IPS-18c (cell line): ENCODE data around the gene PRCD.

Experiments
- H3K4me3 ChIP-seq: 2 replicates; pipeline ENCODE4 v1.7.0; 2013; ENCODE audit warnings: low read depth, mild to moderate bottlenecking, low read length, moderate library complexity; ENCODE audit not compliant: insufficient read depth
- H3K9me3 ChIP-seq: one replicate; pipeline ENCODE4 v1.6.1; 2013; ENCODE audit warnings: mild to moderate bottlenecking, low read length, moderate library complexity; ENCODE audit not compliant: control insufficient read depth, insufficient read depth

PRCD gene

GRCh38 chr17:76544546-76545365 is 4.9 kb downstream of the PRCD start:
- Histone ChIP-seq H3K4me3 (no peak overlapping the region), H3K9me3 (no peaks in the 10 kb centered on the region)

GRCh38 chr17:76545918-76546555 is 6.2 kb downstream of the PRCD start:
- Histone ChIP-seq H3K9me3 (no peaks in the 10 kb centered on the region), H3K4me3 (no peak overlapping the region)

GRCh38 chr17:76546556-76547182 is 6.8 kb downstream of the PRCD start:
- Histone ChIP-seq H3K4me3 (no peak overlapping the region), H3K9me3 (no peaks in the 10 kb centered on the region)

DNA sequence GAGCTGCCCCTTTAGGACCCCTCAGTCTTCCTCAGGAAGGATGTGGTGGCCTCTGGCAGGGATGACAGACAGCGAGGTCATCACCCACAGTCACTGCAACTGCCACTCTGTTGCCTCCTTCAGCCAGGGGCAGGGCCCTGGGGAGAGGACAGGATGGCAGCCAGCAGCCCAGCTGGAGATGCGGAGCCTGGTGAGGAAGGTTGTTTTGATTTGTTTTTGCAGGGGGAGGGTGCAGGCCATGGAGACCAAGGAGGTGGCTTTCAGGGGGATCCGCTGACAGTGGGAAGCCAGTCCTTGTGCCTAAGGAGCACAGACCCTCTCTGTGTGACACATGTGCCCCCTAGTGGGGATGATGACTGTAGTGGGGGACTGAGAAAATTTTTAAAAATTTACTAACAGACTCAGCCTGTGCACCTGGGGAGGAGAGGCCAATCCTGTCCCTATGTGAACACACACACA is 7.4 kb downstream of the PRCD start:
- no peak overlapping the region for H3K4me3 ChIP-seq

DNA sequence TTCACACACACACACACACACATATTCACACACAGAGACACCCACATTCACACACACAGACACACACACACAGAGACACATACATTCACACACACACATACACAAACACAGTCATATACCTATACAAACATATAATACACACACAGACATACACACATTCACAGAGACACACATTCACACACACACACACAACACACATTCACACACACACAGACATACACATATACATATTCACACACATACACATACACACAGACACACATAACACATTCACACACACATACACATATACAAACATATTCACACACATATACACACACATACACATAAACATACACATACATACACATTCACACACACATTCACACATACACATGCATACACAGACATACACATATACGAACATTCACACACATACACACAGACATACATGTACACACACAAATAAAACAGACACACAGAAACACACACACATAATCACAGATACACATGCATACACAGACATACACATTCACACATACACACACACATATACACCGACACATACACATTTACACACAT is 7.9 kb downstream of the PRCD start:
- H3K4me3 ChIP-seq = no peak overlapping the region
- H3K9me3 ChIP-seq = no peaks in the 10 kb centered on the region

More for the DNA sequence above, 7.4 kb downstream of the PRCD start:
- no peaks in the 10 kb centered on the region for H3K9me3 ChIP-seq

- H3K4me3 ChIP-seq = no peak overlapping the region
- no peaks in the 10 kb centered on the region for H3K9me3 ChIP-seq
These were observed 8.8 kb downstream of the PRCD start for GRCh38 chr17:76548378-76549214.

GRCh38 chr17:76549215-76549518 is 9.3 kb downstream of the PRCD start:
- no peak overlapping the region for H3K4me3 ChIP-seq
- H3K9me3 ChIP-seq = no peaks in the 10 kb centered on the region

- H3K4me3 ChIP-seq = no peak overlapping the region
- no peaks in the 10 kb centered on the region for H3K9me3 ChIP-seq
These were observed 9.7 kb downstream of the PRCD start for GRCh38 chr17:76549539-76549938.

GRCh38 chr17:76550712-76551615 is 11.1 kb downstream of the PRCD start:
- Histone ChIP-seq H3K4me3 (no peak overlapping the region), H3K9me3 (no peaks in the 10 kb centered on the region)

DNA sequence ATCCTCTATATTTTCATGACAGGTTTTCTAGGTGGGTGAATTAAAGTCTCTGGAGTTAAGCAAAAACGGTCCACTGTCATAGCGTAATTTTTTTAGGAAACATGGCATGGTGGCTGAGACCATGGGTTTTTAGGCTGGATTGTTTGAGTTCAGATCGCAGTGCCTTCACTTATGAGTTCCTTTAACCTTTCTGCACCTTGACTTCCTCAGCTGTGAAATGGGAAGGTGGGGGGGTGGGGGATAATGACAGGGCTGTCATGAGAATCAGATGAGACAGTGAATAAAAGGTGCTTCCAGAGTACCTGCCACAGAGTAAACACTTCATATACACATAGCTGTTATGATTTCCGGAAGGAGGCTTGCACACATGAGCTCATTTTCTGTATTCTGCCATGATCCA is 11.8 kb downstream of the PRCD start:
- no peaks in the 10 kb centered on the region for H3K9me3 ChIP-seq

GRCh38 chr17:76553178-76553908 is 13.5 kb downstream of the PRCD start:
- Histone ChIP-seq H3K4me3 (no peak overlapping the region), H3K9me3 (no peaks in the 10 kb centered on the region)

More for the DNA sequence above, 11.8 kb downstream of the PRCD start:
- no peak overlapping the region for H3K4me3 ChIP-seq

DNA sequence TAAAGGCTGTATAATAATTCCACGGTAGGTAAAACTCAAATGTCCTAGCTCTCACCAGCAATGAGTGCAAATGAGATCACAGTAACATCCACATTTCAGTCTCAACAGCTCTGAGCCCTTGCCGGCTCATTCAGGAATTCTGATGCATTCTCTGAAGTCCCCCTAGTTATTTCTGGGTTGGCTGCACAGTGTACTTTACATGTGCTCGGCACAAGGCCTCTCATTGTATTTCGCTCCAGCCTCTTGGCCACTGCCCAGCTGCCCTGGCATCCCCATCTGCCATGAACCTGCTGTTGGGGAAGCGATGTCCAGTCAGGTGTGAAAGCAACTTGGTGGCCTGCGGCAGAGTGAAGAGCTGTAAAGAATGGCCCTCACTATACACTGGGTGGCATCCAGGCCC is 14.3 kb downstream of the PRCD start:
- Histone ChIP-seq H3K4me3 (no peak overlapping the region), H3K9me3 (no peaks in the 10 kb centered on the region)

- no peaks in the 10 kb centered on the region for H3K9me3 ChIP-seq
- peak overlapping the region; percentile 96 for H3K4me3 ChIP-seq
These were observed 17.0 kb downstream of the PRCD start for GRCh38 chr17:76556765-76557367.

GRCh38 chr17:76557368-76558197 is 17.7 kb downstream of the PRCD start:
- Histone ChIP-seq H3K9me3 (no peaks in the 10 kb centered on the region), H3K4me3 (peak overlapping the region; percentile 96)
